SKM-1 treated with dmso at 0.1 percent for 144 hours (cell line): ENCODE results near the gene TGM5.

Experiments
- DNase-seq: peaks from one replicate; lab custom pipeline; 2025; ENCODE audit not compliant: unreplicated experiment; lab: John Stamatoyannopoulos, UW

Gene TGM5

DNA sequence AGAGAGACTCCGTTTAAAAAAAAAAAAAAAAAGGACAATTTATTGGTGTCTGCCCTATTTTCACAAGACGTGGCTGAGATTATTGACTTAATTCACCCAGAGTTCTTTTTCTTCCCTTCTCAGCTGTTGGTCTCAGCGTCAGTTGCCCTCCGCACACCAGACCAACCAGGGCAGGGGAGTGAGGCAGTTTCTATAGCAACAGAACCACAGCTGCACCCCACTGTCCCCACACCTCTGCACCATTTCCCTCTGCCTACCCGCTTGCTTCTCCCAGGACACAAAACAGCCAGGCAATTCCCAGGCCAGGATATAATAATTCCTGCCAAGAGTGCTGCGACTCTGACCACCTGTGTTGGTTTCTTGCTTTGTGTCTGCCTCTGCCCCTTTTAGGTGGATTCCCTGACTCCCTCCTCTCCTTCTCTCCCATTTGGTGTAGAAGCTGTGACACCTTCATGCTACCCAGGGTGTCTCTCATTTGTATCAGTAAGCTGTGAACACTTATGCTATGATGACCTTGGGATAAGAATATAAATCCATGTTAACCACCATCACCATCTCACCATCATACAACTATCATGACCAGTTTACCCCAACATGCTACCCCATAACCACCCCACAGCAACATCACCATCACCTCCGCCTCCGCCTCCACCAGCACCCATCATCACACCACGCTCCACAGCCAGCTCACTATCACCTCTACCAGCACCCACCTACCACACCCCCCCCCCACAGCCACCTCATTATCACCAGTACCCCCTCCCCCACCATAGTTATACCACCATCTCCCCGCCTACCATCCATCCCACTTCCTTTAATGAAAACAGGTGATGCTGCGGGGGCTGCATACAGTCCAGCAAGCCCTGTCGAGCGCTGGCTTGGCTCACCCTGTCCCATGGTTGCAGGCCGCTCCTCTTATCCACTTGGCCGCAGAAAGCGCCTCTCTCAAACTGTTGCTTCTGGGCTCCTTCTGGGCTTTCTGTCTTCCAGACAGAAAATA lies 46.5 kb downstream of the TGM5 start:
- DNase-seq, result no peak

- DNase-seq, result peak; percentile 5
Measured at GRCh38 chr15:43218908-43219706, 47.6 kb downstream of the TGM5 start.

DNA sequence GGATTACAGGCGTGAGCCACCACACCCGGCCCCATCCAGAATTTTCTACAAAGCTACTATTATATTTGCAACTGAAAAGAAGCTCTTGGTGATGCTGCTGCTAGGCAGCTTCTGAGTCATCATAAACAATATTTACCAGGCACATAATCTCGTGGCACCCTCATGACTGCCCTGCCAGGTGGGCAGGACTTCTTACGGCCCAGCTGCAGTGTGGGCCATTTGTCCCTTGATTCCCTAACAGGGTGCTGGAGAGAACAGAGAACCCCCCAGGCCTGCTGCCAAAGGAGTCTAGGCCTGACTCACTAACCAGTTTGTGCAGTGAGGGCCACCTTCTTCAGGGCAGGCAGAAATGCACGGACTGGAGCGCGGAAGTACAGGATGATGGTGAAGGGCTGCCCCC lies 50.8 kb downstream of the TGM5 start:
- no peak for DNase-seq

DNA sequence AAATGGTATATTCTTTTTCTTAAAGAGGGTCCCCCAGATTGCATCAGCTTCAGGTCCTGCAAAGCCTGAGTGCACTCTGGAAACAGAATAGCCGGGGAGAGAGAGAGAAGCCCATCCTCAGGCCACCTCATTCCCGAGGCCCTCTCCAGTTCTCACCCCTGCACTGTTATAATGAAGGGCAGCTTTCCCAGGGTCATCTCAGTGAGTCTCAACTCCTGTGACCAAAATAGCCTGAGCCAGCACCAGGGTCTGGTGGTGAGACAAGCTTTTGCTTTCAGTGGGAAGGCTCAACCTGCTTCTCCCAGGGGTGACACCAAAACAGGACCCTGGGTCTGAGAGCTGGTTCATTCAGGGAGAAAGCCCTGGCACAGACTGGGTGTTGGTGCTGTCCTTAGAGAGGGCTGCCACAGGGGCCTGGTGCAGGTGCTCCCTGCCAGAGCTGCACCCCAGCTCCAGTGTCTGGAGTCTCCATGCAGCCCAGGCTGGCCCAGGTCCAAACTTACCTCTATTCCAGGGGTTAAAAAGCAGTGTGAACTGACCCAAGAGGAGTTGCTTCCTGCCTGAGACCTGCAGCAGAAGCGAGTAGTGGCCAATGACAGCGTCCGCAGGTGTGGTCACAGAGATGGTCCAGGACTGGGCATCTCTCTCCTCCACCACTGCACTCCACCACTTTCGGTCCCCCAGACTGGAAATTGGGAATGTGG lies 52.0 kb downstream of the TGM5 start:
- DNase-seq, result no peak

DNA sequence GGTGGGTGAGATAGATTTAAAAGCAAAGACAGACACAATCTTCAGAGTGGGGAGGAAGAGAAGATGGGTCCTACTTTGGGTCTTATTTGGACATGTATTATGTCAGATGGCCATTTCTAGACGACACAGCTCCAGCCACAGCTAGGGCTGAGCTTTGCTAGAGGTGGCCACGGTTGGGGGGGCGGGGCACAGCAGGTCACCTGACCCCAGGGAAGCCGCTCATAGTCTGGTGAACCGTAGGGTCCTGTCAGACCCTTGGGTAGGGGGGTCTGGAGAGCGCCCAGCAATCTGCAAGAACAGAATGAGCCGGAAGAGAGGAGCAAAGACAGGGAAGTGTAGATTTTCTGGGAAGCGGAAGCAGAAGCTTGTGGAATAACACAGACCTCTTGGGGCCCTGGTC lies 52.6 kb downstream of the TGM5 start:
- DNase-seq, result no peak

- DNase-seq, result no peak
Measured at GRCh38 chr15:43213466-43213865, 53.3 kb downstream of the TGM5 start.

- DNase-seq, result no peak
Measured at GRCh38 chr15:43212951-43213350, 53.8 kb downstream of the TGM5 start.

DNA sequence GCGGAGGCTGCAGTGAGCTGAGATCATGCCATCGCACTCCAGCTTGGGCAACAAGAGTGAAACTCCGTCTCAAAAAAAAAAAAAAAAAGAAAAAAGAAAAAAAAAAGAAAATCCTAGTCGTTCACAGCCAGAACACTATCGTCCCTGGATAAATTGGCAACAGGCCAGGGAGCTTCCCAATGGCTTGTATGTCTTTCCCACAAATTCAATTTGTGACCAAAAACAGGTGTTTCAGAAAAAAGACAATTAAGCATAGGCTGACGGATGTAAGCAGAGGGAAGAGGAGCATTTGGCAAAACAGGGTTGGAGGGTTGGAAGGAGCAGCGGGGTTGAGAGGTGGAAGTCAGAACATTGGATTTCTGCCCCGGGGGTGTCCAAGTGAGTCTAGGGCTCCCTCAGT lies 54.4 kb downstream of the TGM5 start:
- no peak for DNase-seq

- DNase-seq, result no peak
Measured at GRCh38 chr15:43211224-43211735, 55.4 kb downstream of the TGM5 start.

DNA sequence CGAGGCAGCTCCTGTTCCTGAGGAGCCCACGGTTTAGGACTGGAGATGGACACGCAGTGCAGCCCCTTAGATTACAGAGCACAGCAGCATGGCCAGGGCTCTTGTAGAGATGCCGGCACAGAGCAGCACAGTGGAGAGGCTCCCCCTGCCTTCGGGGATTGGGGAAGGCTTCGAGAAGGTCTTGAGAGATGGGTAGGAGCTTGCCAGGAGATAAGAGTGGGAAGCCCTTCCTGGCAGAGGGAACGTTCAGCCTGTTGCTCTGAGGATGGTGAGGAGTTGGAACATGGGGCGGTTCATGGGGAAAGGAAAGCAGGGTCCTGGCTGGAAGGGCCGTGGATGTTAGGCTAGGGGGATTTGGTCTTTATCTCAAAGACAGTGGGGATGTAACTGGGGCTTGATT lies 55.9 kb downstream of the TGM5 start:
- DNase-seq, result no peak

DNA sequence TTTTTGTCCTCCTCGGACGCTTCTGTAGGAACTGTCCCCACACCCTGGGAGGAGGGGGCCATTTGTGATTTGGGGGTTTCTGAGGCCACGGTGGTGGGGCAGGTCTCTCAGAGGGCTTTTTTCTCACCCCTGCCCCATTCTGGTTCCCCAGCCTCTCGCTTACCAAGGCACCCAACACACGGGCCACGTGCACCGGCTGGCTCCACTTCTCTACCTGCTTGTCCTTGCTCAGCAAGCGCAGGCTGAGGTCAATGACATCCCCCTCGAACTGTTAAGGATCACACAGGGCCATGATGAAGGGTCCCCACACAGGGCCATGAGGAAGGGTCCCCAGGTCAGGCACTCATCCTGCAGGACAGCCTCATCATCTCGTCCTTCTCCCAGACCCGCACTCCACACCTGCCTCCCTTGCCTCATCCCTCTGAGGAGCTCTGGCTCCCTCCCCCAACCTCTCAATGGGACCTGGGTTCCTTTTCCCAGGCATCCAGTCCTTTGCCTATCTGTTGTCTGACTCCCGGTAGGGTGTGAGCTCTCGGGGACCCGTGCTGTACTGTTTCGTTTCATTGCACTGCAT lies 56.5 kb downstream of the TGM5 start:
- DNase-seq, result no peak

DNA sequence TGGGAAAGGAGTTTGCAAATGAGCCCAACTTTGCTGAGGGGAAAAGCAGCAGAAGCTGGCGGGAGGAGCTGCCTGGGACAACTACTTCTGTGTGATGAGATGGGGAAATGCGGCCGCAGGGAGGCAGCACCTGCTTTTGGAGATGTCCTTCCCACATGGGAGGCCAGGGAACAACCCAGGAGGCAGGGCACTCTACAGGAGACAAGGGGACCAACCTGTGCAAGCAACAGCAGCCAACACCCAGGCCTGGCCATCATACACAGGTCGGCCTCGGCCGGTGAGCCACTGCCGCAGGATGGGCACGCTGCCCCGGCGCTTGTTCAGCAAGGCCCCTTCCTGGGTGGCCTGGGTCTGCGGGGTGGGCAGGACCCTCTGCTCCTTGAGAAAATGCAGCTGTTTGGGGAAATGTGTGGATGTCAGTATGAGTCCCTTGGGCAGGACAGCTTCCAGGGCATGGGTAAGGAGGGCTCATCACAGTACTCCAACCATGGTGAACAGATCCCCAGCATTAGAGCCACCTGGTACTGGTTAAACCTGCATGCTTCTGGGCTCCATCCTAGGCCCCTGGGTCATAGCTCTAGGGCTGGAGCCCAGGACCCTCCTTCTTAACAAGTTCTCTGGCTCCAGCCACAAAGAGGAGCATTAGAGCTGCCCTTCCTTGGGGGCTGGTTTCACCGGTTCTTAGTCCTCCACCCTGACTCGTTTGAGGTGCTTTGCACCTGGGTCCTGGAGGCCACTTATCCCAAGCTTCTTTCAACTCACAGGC lies 57.5 kb downstream of the TGM5 start:
- no peak for DNase-seq

GRCh38 chr15:43208052-43209002 lies 58.4 kb downstream of the TGM5 start:
- no peak for DNase-seq

- no peak for DNase-seq
Measured at GRCh38 chr15:43207024-43207423, 59.7 kb downstream of the TGM5 start.

GRCh38 chr15:43206054-43206453 lies 60.7 kb downstream of the TGM5 start:
- no peak for DNase-seq

DNA sequence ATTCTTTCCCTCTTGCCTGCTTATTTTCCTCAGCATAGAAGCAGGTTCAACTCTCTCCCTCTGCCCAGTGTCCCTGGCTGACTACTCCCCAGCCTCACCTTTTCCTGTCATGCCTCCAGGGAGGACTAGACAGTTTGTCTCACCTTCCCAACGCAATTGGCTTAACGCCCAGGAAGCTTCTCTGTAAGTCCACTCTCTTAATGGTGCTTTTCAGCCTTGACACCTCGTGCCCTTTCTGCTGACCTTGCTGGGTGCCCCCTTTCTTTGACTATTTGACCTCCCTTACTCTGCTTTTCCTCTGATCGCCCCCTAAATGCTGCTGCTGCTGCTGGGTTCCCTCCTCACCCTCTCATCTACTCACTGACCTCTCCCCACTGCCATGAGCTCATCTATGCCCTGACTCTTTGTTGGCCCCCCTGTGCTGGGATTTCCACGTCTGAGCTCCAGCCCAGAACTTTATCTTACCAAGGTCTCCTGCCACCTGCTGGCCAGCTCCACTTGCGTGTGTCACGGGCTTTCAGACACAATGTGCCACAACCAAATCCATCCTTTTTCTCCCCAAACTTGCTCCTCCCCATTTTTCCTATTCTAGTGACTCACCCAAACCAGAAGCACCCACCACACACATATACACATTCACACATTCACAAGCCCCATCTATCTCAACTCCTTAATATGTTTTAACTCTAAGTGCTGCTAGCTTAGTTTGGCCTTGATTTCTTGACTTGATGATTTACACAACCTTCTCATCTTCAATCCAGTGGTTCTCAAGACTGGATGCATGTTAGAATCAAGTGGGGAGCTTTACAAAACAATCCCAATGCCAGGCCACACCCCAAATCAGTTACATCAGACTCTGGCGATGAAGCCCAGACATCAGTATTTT lies 62.5 kb downstream of the TGM5 start:
- peak; percentile 23 for DNase-seq

DNA sequence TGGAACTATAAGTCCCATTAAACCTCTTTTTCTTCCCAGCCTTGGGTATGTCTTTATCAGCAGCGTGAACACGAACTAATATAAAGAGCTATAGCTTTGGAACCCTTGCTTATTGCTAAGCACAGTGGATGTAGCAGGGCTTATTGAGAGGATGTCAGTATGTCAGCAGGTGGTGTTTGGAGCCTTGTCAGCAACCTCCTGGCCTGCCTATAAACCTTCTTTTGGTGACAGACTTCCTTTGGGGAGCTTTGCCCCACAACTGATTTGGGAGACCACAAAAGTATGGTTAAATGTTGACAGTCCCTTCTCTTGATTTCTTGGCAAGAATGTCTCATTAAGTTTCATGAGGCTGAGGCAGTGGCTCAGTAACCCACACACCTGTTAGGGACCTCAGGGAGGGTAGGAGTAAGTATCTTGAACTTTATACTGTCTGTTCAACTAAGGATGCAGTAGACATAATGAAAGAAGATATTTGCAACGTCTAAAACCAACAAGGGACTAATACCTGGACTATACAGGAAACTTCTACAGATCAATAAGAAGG lies 66.7 kb downstream of the TGM5 start:
- DNase-seq, result no peak

DNA sequence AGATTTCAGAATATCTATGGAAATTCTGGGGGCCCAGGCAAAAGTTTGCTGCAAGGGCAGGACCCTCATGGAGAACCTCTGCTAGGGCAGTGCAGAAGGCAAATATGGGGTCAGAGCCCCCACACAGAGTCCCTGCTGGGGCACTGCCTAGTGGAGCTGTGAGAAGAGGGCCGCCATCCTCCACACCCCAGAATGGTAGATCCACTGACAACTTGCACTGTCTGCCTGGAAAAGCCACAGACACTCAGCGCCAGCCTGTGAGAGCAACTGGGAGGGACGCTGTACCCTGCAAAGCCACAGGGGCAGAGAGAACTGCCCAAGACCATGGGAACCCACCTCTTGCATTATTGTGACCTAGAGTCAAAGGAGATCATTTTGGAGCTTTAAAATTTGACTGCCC lies 67.7 kb downstream of the TGM5 start:
- no peak for DNase-seq
